Mucosa of descending colon (tissue), 3 donors: ENCODE measurements around the gene MARK3. TPM values are rescaled to one million over a fixed set of nuclear protein-coding genes. Genes with fewer than 3 reads are reported as not detected.

ENCODE experiments used
- ATAC-seq: fragments of 200-7000 bp; cut with Tn5 transposase; one replicate; pipeline ENCODE4 v1.9.1; 2020; ENCODE audit warnings: mild to moderate bottlenecking, moderate library complexity
- DNase-seq, 3 donors: peaks; one replicate each; pipeline ENCODE4 v3.0.0-alpha.2; 2020
- H3K36me3 ChIP-seq: fragments of 200-600 bp; one replicate; pipeline ENCODE4 v1.8.0; 2021; ENCODE audit warnings: low read depth, mild to moderate bottlenecking
- H3K4me1 ChIP-seq: fragments of 200-600 bp; one replicate; pipeline ENCODE4 v1.8.0; 2021; ENCODE audit warnings: low read depth, mild to moderate bottlenecking
- H3K4me3 ChIP-seq: fragments of 200-600 bp; one replicate; pipeline ENCODE4 v1.8.0; 2021; ENCODE audit warnings: mild to moderate bottlenecking
- H3K9me3 ChIP-seq: fragments of 200-600 bp; one replicate; pipeline ENCODE4 v1.8.0; 2021; ENCODE audit warnings: mild to moderate bottlenecking
- CTCF ChIP-seq: fragments of 200-600 bp; IDR thresholded peaks from one replicate; pipeline ENCODE4 v1.8.0; 2022; ENCODE audit warnings: antibody characterized with exemption, mild to moderate bottlenecking
- intact Hi-C, 2 donors: fragments of 100-400 bp; cut with DNase I in 1 of 2; cut with micrococcal nuclease in 1 of 2; formaldehyde crosslinking; loops; one replicate each; pipeline versions ENCODE4 v1.11.0 to v1.11.1; 2022; cut with DNase I, micrococcal nuclease
- total RNA-seq, 3 donors: library from RNA; stranded (reverse); fragmentation: NEBNext Ultra II Directional in 2 of 3; extraction: Animal tissue kit (Norgen Biotek cat#: 25700) in 2 of 3; gene quantifications; one replicate each; pipeline versions ENCODE4 v1.2.1 to v1.2.4, GENCODE V29; 2021 to 2023
- donor health status: DM: no; HTN: no; CAD: no; lungs with moderate emphysema.
- donor health status: DM: no; HTN: no; CAD: no.
- donor health status: DM: no; HTN: yes; CAD: no.

The MARK3 gene
- total RNA-seq, 3 donors from 2014 or later: 60.8 to 85.7 (median 66.8) TPM

- intact Hi-C loops: no loop called here
- H3K4me1 ChIP-seq: peaks cover 40% of the 10 kb centered on the region
- peak in 1 of 3 donors; percentile 42 for DNase-seq
- H3K36me3 ChIP-seq: no peaks in the 10 kb centered on the region
- ATAC-seq: no peak
- H3K4me3 ChIP-seq: peak overlapping the region; percentile 68
- no peak for TF ChIP-seq CTCF
- H3K9me3 ChIP-seq: no peaks in the 10 kb centered on the region
These were observed 144.5 kb downstream of the MARK3 start for GRCh38 chr14:103529383-103530365.

GRCh38 chr14:103530390-103530789 lies 145.2 kb downstream of the MARK3 start:
- Histone ChIP-seq H3K4me1 (peaks cover 34% of the 10 kb centered on the region), H3K36me3 (no peaks in the 10 kb centered on the region), H3K4me3 (no peak overlapping the region), H3K9me3 (no peaks in the 10 kb centered on the region)
- TF ChIP-seq CTCF: no peak
- ATAC-seq (no peak), DNase-seq (peak in 1 of 3 donors; percentile 48)
- intact Hi-C loops: no loop called here

- peak in 1 of 3 donors; percentile 24 for DNase-seq
- H3K36me3 ChIP-seq: no peaks in the 10 kb centered on the region
- no peak for TF ChIP-seq CTCF
These were observed 145.6 kb downstream of the MARK3 start for GRCh38 chr14:103530831-103531230.

GRCh38 chr14:103531421-103532215 lies 146.4 kb downstream of the MARK3 start:
- intact Hi-C loops: no loop called here
- ATAC-seq (no peak), DNase-seq (peak in 1 of 3 donors; percentile 29)
- TF ChIP-seq CTCF: no peak
- Histone ChIP-seq H3K4me1 (peaks cover 26% of the 10 kb centered on the region), H3K36me3 (no peaks in the 10 kb centered on the region), H3K4me3 (no peak overlapping the region), H3K9me3 (no peaks in the 10 kb centered on the region)

More at GRCh38 chr14:103530831-103531230, 145.6 kb downstream of the MARK3 start:
- intact Hi-C loops: no loop called here
- Histone ChIP-seq H3K4me1 (peaks cover 32% of the 10 kb centered on the region), H3K4me3 (no peak overlapping the region), H3K9me3 (no peaks in the 10 kb centered on the region)
- ATAC-seq: no peak

GRCh38 chr14:103532216-103533136 lies 147.3 kb downstream of the MARK3 start:
- DNase-seq (no peak), ATAC-seq (no peak)
- intact Hi-C loops: no loop called here
- H3K36me3 ChIP-seq: no peaks in the 10 kb centered on the region
- no peak overlapping the region for H3K4me3 ChIP-seq
- H3K9me3 ChIP-seq: no peaks in the 10 kb centered on the region
- peaks cover 19% of the 10 kb centered on the region for H3K4me1 ChIP-seq
- no peak for TF ChIP-seq CTCF
